Measurements from ENCODE around the gene BRSK2. TPM values are rescaled to one million over a fixed set of nuclear protein-coding genes. Genes with fewer than 3 reads are reported as not detected.
"Not testable (repeated sequence)": the region's sequence is repeated elsewhere in the genome, so short reads cannot be mapped to it uniquely, and the experiment has no call there.

BRSK2 gene
- total RNA-seq, 1 donor from 2014 or later = 59.9 TPM

- Mint-ChIP-seq H3K4me3 (no peak overlapping the region), H3K36me3 (ENCODE audit: low read depth) (no peaks in the 10 kb centered on the region), H3K27me3 (ENCODE audit: low read depth) (no peaks in the 10 kb centered on the region), H3K9me3 (no peaks in the 10 kb centered on the region), H3K4me1 (no peaks in the 10 kb centered on the region), H3K27ac (ENCODE audit: unreplicated experiment) (no peak overlapping the region)
- DNase-seq (ENCODE audit: low read depth, low spot score) = no peak
- TF ChIP-seq CTCF (conservative IDR thresholded peaks at IDR 0.05) = no peak
These were observed 35.7 kb downstream of the BRSK2 start for GRCh38 chr11:1425439-1425838.

- Mint-ChIP-seq H3K4me1 (no peaks in the 10 kb centered on the region), H3K27ac (ENCODE audit: unreplicated experiment) (no peak overlapping the region), H3K9me3 (no peaks in the 10 kb centered on the region), H3K27me3 (ENCODE audit: low read depth) (no peaks in the 10 kb centered on the region), H3K36me3 (ENCODE audit: low read depth) (no peaks in the 10 kb centered on the region), H3K4me3 (no peak overlapping the region)
- TF ChIP-seq CTCF (conservative IDR thresholded peaks at IDR 0.05) = no peak
- no peak for DNase-seq (ENCODE audit: low read depth, low spot score)
These were observed 39.1 kb downstream of the BRSK2 start for GRCh38 chr11:1428762-1429316.

GRCh38 chr11:1433568-1433967, 43.8 kb downstream of the BRSK2 start:
- Mint-ChIP-seq H3K9me3 (no peaks in the 10 kb centered on the region), H3K4me1 (no peaks in the 10 kb centered on the region), H3K36me3 (ENCODE audit: low read depth) (no peaks in the 10 kb centered on the region), H3K27ac (ENCODE audit: unreplicated experiment) (no peak overlapping the region), H3K4me3 (no peak overlapping the region), H3K27me3 (ENCODE audit: low read depth) (no peaks in the 10 kb centered on the region)
- TF ChIP-seq CTCF (conservative IDR thresholded peaks at IDR 0.05) = no peak
- DNase-seq (ENCODE audit: low read depth, low spot score) = no peak

- H3K27me3 Mint-ChIP-seq (ENCODE audit: low read depth) = no peaks in the 10 kb centered on the region
- no peak overlapping the region for H3K27ac Mint-ChIP-seq (ENCODE audit: unreplicated experiment)
- no peaks in the 10 kb centered on the region for H3K9me3 Mint-ChIP-seq
- no peak for TF ChIP-seq CTCF (conservative IDR thresholded peaks at IDR 0.05)
- H3K4me1 Mint-ChIP-seq = no peaks in the 10 kb centered on the region
- DNase-seq (ENCODE audit: low read depth, low spot score) = no peak
- H3K4me3 Mint-ChIP-seq = no peak overlapping the region
- no peaks in the 10 kb centered on the region for H3K36me3 Mint-ChIP-seq (ENCODE audit: low read depth)
These were observed 44.4 kb downstream of the BRSK2 start for GRCh38 chr11:1433977-1434640.

- H3K9me3 Mint-ChIP-seq; H3K4me1 Mint-ChIP-seq; H3K4me3 Mint-ChIP-seq; H3K27me3 Mint-ChIP-seq (ENCODE audit: low read depth); DNase-seq (ENCODE audit: low read depth, low spot score); H3K36me3 Mint-ChIP-seq (ENCODE audit: low read depth); H3K27ac Mint-ChIP-seq (ENCODE audit: unreplicated experiment): not testable (repeated sequence)
These were observed 45.7 kb downstream of the BRSK2 start for GRCh38 chr11:1435479-1435819.

- Mint-ChIP-seq H3K4me3 (no peak overlapping the region), H3K9me3 (no peaks in the 10 kb centered on the region), H3K4me1 (no peaks in the 10 kb centered on the region), H3K27ac (ENCODE audit: unreplicated experiment) (no peak overlapping the region), H3K27me3 (ENCODE audit: low read depth) (no peaks in the 10 kb centered on the region), H3K36me3 (ENCODE audit: low read depth) (no peaks in the 10 kb centered on the region)
- no peak for DNase-seq (ENCODE audit: low read depth, low spot score)
- no peak for TF ChIP-seq CTCF (conservative IDR thresholded peaks at IDR 0.05)
These were observed 46.2 kb downstream of the BRSK2 start for GRCh38 chr11:1435820-1436467.
